Tibial nerve (tissue), 4 donors: ENCODE measurements around the gene WDFY3.

Experiments used
- CTCF ChIP-seq, 5 experiments: fragments of 200-600 bp in 3 of 5; fragments of 450-650 bp in 2 of 5; sonication (generic) in 3 of 5; IDR thresholded peaks; one replicate each; pipeline ENCODE4 v1.5.1; 2016 to 2019; ENCODE audit warnings: antibody characterized with exemption in 5 of 5, mild to moderate bottlenecking in 3 of 5, moderate library complexity in 2 of 5
- EP300 ChIP-seq, 2 donors: sonication (generic); formaldehyde crosslinking; IDR thresholded peaks; one replicate each; pipeline ENCODE4 v1.6.1; 2017; ENCODE audit warnings: antibody characterized with exemption in 2 of 2, mild to moderate bottlenecking in 1 of 2

- peak in 1 of 2 donors; percentile 92 for TF ChIP-seq EP300 (IDR thresholded peaks at IDR 0.05)
- TF ChIP-seq CTCF (IDR thresholded peaks at IDR 0.05), result peak in 1 of 5 experiments; percentile 12
Measured at GRCh38 chr4:84966382-84967242, at the start of gene WDFY3.
